Effector memory CD4-positive, alpha-beta T cell (primary cell): ENCODE data around the gene ZNF334.

Experiments
- DNase-seq, 3 donors: peaks; one replicate each; pipeline ENCODE4 v3.0.0-alpha.2; 2020
- H3K27ac ChIP-seq: 2 replicates; pipeline ENCODE4 v1.7.0; 2013; ENCODE audit warnings: mild to moderate bottlenecking, low read length, moderate library complexity; ENCODE audit not compliant: insufficient read depth, poor library complexity, severe bottlenecking
- H3K27me3 ChIP-seq: replicated peaks from 2 replicates; pipeline ENCODE4 v1.7.0; 2013; ENCODE audit warnings: mild to moderate bottlenecking, low read length; ENCODE audit not compliant: insufficient read depth, control insufficient read depth, poor library complexity, severe bottlenecking
- H3K36me3 ChIP-seq: 2 replicates; pipeline ENCODE4 v1.7.0; 2013; ENCODE audit warnings: mild to moderate bottlenecking, low read length, moderate library complexity; ENCODE audit not compliant: control insufficient read depth, insufficient read depth
- H3K4me1 ChIP-seq: 2 replicates; pipeline ENCODE4 v1.7.0; 2013; ENCODE audit warnings: low read length, mild to moderate bottlenecking; ENCODE audit not compliant: control insufficient read depth, insufficient read depth, poor library complexity, severe bottlenecking
- H3K4me3 ChIP-seq: 2 replicates; pipeline ENCODE4 v1.7.0; 2013; ENCODE audit warnings: low read length, low read depth, mild to moderate bottlenecking; ENCODE audit not compliant: insufficient read depth, poor library complexity, severe bottlenecking
- H3K9me3 ChIP-seq: 2 replicates; pipeline ENCODE4 v1.7.0; 2013; ENCODE audit warnings: mild to moderate bottlenecking, low read length, moderate library complexity; ENCODE audit not compliant: control insufficient read depth

The ZNF334 gene

GRCh38 chr20:46520976-46521579 lies 7.7 kb upstream of the ZNF334 start:
- no peaks in the 10 kb centered on the region for H3K9me3 ChIP-seq
- no peak overlapping the region for H3K27ac ChIP-seq
- H3K36me3 ChIP-seq: no peaks in the 10 kb centered on the region
- DNase-seq: peak in 1 of 3 donors; percentile 13
- H3K4me3 ChIP-seq: no peak overlapping the region
- peaks cover 2% of the 10 kb centered on the region for H3K27me3 ChIP-seq
- H3K4me1 ChIP-seq: no peaks in the 10 kb centered on the region

- no peak overlapping the region for H3K4me3 ChIP-seq
- no peaks in the 10 kb centered on the region for H3K36me3 ChIP-seq
- H3K4me1 ChIP-seq: no peaks in the 10 kb centered on the region
- no peak overlapping the region for H3K27ac ChIP-seq
- no peak for DNase-seq
- H3K27me3 ChIP-seq: peaks cover 6% of the 10 kb centered on the region
- H3K9me3 ChIP-seq: no peaks in the 10 kb centered on the region
Observed at GRCh38 chr20:46520540-46520939, 7.2 kb upstream of the ZNF334 start.

DNA sequence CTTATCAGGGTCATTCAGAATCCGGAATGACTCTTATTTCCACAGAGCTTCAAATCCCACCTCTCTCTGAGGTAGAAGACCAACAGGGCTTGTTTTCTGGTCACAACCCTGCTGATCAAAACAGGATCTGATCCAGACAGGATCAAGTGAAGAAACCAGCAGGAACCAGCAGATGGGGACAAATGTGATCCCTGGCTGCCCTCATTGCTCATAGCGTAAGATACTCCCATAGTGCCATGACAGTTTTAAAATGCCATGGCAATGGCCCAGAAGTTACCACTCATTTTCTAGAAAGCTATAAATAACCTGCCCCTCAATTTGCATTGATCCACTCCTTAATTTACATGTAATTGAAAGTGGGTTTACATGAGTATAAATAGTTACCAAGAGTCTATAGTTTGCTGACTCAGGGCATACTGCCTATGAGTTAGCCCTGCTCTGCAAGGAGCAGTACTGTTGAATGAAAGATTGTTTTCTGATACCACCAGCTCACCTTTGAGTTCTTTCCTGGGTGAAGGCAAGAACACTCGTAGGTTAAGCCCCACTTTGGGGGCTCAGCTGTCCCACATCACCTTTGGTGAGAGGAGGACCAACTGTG lies 6.2 kb upstream of the ZNF334 start:
- H3K4me1 ChIP-seq: no peaks in the 10 kb centered on the region
- H3K27ac ChIP-seq: no peak overlapping the region
- DNase-seq: no peak
- H3K4me3 ChIP-seq: no peak overlapping the region
- no peaks in the 10 kb centered on the region for H3K36me3 ChIP-seq
- H3K9me3 ChIP-seq: no peaks in the 10 kb centered on the region
- H3K27me3 ChIP-seq: peaks cover 6% of the 10 kb centered on the region

- Histone ChIP-seq H3K27ac (no peak overlapping the region), H3K9me3 (no peaks in the 10 kb centered on the region), H3K36me3 (no peaks in the 10 kb centered on the region), H3K27me3 (peaks cover 5% of the 10 kb centered on the region), H3K4me3 (no peak overlapping the region), H3K4me1 (peaks cover 7% of the 10 kb centered on the region)
- no peak for DNase-seq
Observed at GRCh38 chr20:46509523-46509922, 3.8 kb downstream of the ZNF334 start.

- H3K4me3 ChIP-seq: no peak overlapping the region
- H3K27ac ChIP-seq: no peak overlapping the region
- no peak for DNase-seq
- no peaks in the 10 kb centered on the region for H3K36me3 ChIP-seq
- peaks cover 1% of the 10 kb centered on the region for H3K4me1 ChIP-seq
- peaks cover under 1% of the 10 kb centered on the region for H3K27me3 ChIP-seq
- no peaks in the 10 kb centered on the region for H3K9me3 ChIP-seq
Observed at GRCh38 chr20:46507760-46508407, 5.5 kb downstream of the ZNF334 start.

DNA sequence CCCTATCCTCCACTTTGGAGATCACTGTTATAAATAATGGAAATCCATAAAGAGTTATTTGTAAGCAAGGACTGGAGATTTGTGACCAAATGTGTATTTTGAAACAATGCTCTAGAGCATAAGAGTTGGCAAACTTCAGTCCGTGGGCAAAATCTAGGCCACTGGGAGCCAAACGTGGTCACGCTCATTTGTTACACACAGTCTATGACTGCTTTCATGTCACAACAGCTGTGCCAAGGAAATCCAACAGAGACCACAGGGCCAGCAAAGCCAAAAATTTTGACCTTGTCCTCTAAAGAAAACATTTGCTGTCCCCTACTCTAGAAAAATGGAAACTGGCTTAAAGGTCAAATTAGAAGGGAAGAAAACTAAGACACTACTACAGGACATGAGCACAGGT lies 7.9 kb downstream of the ZNF334 start:
- H3K4me3 ChIP-seq: no peak overlapping the region
- peaks cover 17% of the 10 kb centered on the region for H3K9me3 ChIP-seq
- no peaks in the 10 kb centered on the region for H3K27me3 ChIP-seq
- H3K27ac ChIP-seq: no peak overlapping the region
- H3K36me3 ChIP-seq: no peaks in the 10 kb centered on the region
- no peak for DNase-seq
- no peaks in the 10 kb centered on the region for H3K4me1 ChIP-seq

- no peak for DNase-seq
- Histone ChIP-seq H3K27me3 (no peaks in the 10 kb centered on the region), H3K27ac (no peak overlapping the region), H3K4me3 (no peak overlapping the region), H3K36me3 (no peaks in the 10 kb centered on the region), H3K4me1 (no peaks in the 10 kb centered on the region), H3K9me3 (peaks cover 17% of the 10 kb centered on the region)
Observed at GRCh38 chr20:46501961-46502360, 11.4 kb downstream of the ZNF334 start.

- Histone ChIP-seq H3K9me3 (peaks cover 17% of the 10 kb centered on the region), H3K36me3 (no peaks in the 10 kb centered on the region), H3K27ac (no peak overlapping the region), H3K4me3 (no peak overlapping the region), H3K27me3 (no peaks in the 10 kb centered on the region), H3K4me1 (no peaks in the 10 kb centered on the region)
- DNase-seq: no peak
Observed at GRCh38 chr20:46501337-46501942, 11.9 kb downstream of the ZNF334 start.

DNA sequence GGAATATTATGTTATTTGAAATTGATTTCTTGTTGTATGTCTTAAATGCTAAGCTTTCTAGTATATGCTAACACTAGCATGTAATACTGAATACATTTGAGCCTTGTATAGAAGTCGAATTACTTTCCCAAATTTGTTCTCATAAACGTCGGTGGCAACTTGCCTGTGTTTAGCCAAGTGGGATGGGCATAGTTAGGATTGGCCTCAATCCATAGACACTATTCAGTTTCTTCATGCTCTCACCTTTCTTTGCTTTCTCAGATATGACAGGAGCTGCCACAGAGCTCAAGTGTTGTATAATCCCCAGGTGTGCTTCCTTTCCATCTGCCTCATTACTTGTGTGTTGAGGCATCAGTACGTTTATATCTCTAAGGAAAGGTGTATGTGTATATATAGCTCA lies 19.3 kb downstream of the ZNF334 start:
- H3K27me3 ChIP-seq: no peaks in the 10 kb centered on the region
- H3K4me3 ChIP-seq: no peak overlapping the region
- DNase-seq: no peak
- H3K27ac ChIP-seq: no peak overlapping the region
- no peaks in the 10 kb centered on the region for H3K4me1 ChIP-seq
- no peaks in the 10 kb centered on the region for H3K36me3 ChIP-seq
- H3K9me3 ChIP-seq: no peaks in the 10 kb centered on the region

GRCh38 chr20:46491354-46491753 lies 22.0 kb downstream of the ZNF334 start:
- Histone ChIP-seq H3K4me1 (no peaks in the 10 kb centered on the region), H3K27ac (no peak overlapping the region), H3K4me3 (no peak overlapping the region), H3K9me3 (no peaks in the 10 kb centered on the region), H3K36me3 (no peaks in the 10 kb centered on the region), H3K27me3 (no peaks in the 10 kb centered on the region)
- DNase-seq: no peak
